HepG2 (cell line): Measurements from ENCODE around the gene ARHGEF7. TPM values are rescaled to one million over a fixed set of nuclear protein-coding genes. Genes with fewer than 3 reads are reported as not detected.

Experiments
- ATAC-seq: fragments of 200-7000 bp; cut with Tn5 transposase; 3 replicates; pipeline ENCODE4 v1.9.1; 2020; ENCODE audit warnings: mild to moderate bottlenecking, moderate library complexity
- BruUV-seq: library from RNA; stranded (reverse); fragments of 400-500 nt; replicated peaks from 2 replicates; lab custom pipeline; 2021; lab: Mats Ljungman, UMichigan
- CTCF ChIA-PET: fragments of 300-600 bp; formaldehyde crosslinking; extraction: SDS; loops from one replicate; lab custom pipeline; 2021; ENCODE audit warnings: low total read pairs, inconsistent platforms, low intra/inter-chr PET ratio; lab: Yijun Ruan, JAX
- POLR2A ChIA-PET: fragments of 350-600 bp; sonication (Branson Sonifier 250); formaldehyde crosslinking; loops from one replicate; lab custom pipeline; 2020; ENCODE audit warnings: antibody characterized with exemption, inconsistent platforms; lab: Yijun Ruan, JAX
- DNase-seq: peaks from one replicate; pipeline ENCODE4 v3.0.0-alpha.2; 2015; ENCODE audit warnings: low spot score
- FAIRE-seq: peaks from 3 replicates; lab custom pipeline; 2011; peaks lifted over from hg19 to GRCh38; lab: Jason Lieb, UNC
- H2AFZ ChIP-seq: one replicate; pipeline ENCODE4 v1.6.1; 2011; ENCODE audit warnings: low read length, inconsistent platforms
- H3K27ac ChIP-seq: fragments of 300-600 bp; 3 replicates; pipeline ENCODE4 v1.8.0; 2011; ENCODE audit warnings: mixed run types, mild to moderate bottlenecking, mixed read lengths, low read length, inconsistent platforms; ENCODE audit not compliant: insufficient read depth; ENCODE audit errors: extremely low read length
- H3K27me3 ChIP-seq, 2 experiments: fragments of 200-600 bp in 1 of 2; 2 replicates in 1 of 2; 3 replicates in 1 of 2; pipeline versions ENCODE4 v1.6.0 to v1.8.0; 2011; ENCODE audit warnings: low read length in 2 of 2, mild to moderate bottlenecking in 2 of 2, moderate library complexity in 2 of 2, inconsistent platforms in 1 of 2; ENCODE audit not compliant: insufficient read depth in 2 of 2, control insufficient read depth in 1 of 2
- H3K36me3 ChIP-seq, 2 experiments: fragments of 200-600 bp in 1 of 2; replicated peaks in 1 of 2; 2 replicates in 1 of 2; 3 replicates in 1 of 2; pipeline versions ENCODE4 v1.5.1 to v1.8.0; 2011; ENCODE audit warnings: low read length in 2 of 2, inconsistent platforms in 1 of 2; ENCODE audit not compliant: insufficient read depth in 2 of 2, control insufficient read depth in 1 of 2
- H3K4me1 ChIP-seq: 2 replicates; pipeline ENCODE4 v1.5.1; 2012; ENCODE audit warnings: low read length, inconsistent platforms; ENCODE audit not compliant: insufficient read depth
- H3K4me2 ChIP-seq: 2 replicates; pipeline ENCODE4 v1.6.0; 2011; ENCODE audit warnings: low read depth, low read length, inconsistent platforms
- H3K4me3 ChIP-seq, 3 experiments: fragments of 200-600 bp in 1 of 3; sonication (generic), shearing (Covaris generic) in 1 of 3; replicated peaks in 1 of 3; 2 replicates each; pipeline ENCODE4 v1.5.1; 2011 to 2016; ENCODE audit warnings: low read length in 3 of 3, inconsistent platforms in 2 of 3, low read depth in 2 of 3, mild to moderate bottlenecking in 2 of 3, control low read depth in 1 of 3, mixed read lengths in 1 of 3; ENCODE audit not compliant: insufficient read depth in 1 of 3
- H3K79me2 ChIP-seq: one replicate; pipeline ENCODE4 v1.6.1; 2011; ENCODE audit warnings: low read length, inconsistent platforms; ENCODE audit not compliant: insufficient read depth
- H3K9ac ChIP-seq: 2 replicates; pipeline ENCODE4 v1.6.0; 2011; ENCODE audit warnings: mild to moderate bottlenecking, low read depth, low read length, inconsistent platforms; ENCODE audit not compliant: insufficient read depth
- H3K9me3 ChIP-seq: 2 replicates; pipeline ENCODE4 v1.5.1; 2012; ENCODE audit warnings: mild to moderate bottlenecking, low read length
- H4K20me1 ChIP-seq: 2 replicates; pipeline ENCODE4 v1.6.0; 2011; ENCODE audit warnings: inconsistent platforms, mild to moderate bottlenecking, low read length, moderate library complexity; ENCODE audit not compliant: insufficient read depth
- SKIL ChIP-seq: sonication (generic); formaldehyde crosslinking; IDR thresholded peaks from 2 replicates; pipeline ENCODE4 v1.8.0; 2022; ENCODE audit warnings: missing genetic modification reagents, mild to moderate bottlenecking, moderate library complexity, borderline replicate concordance
- ZNF138 ChIP-seq: sonication (generic); formaldehyde crosslinking; IDR thresholded peaks from 2 replicates; pipeline ENCODE4 v1.5.0; 2020; ENCODE audit warnings: mild to moderate bottlenecking, low read depth, missing genetic modification reagents
- ZNF552 ChIP-seq: sonication (generic); formaldehyde crosslinking; IDR thresholded peaks from 2 replicates; pipeline ENCODE4 v1.9.0; 2022; ENCODE audit warnings: missing genetic modification reagents, mild to moderate bottlenecking, borderline replicate concordance
- ZNF773 ChIP-seq: sonication (generic); formaldehyde crosslinking; IDR thresholded peaks from 2 replicates; pipeline ENCODE4 v1.4.0; 2020; ENCODE audit warnings: missing genetic modification reagents, borderline replicate concordance
- ZSCAN20 ChIP-seq: sonication (generic); formaldehyde crosslinking; IDR thresholded peaks from 2 replicates; pipeline ENCODE4 v1.4.0; 2020; ENCODE audit warnings: missing genetic modification reagents, mild to moderate bottlenecking, borderline replicate concordance
- WGBS: methylation state at CpG from one replicate; pipeline ENCODE4 v1.1.6; 2017; ENCODE audit warnings: low lambda C conversion rate; 5-methylcytosine and 5-hydroxymethylcytosine counted together
- in situ Hi-C: cut with HindIII; loops from 2 replicates; pipeline ENCODE4 v1.10.0; 2017; ENCODE audit warnings: low pct_unique_long_range_greater_than_20kb; ENCODE audit not compliant: extremely low pct_ligation_motif_present
- intact Hi-C: fragments of 100-400 bp; cut with micrococcal nuclease; formaldehyde crosslinking; loops from one replicate; pipeline ENCODE4 v1.10.0; 2022; ENCODE audit not compliant: unreplicated experiment
- polyA plus RNA-seq, 8 experiments: library from polyadenylated mRNA; depleted of rRNA in 3 of 8; stranded (reverse) in 7 of 8; unstranded in 1 of 8; fragments of >200 nt; fragmentation: Illumina TruSeq in 4 of 8; extraction: Trizol in 4 of 8; gene quantifications; 2 replicates each; pipeline versions ENCODE4 v1.2.1 to v1.2.3, GENCODE V29; 2011 to 2016; ENCODE audit warnings: low read depth in 4 of 8, missing spikeins in 1 of 8, mixed read lengths in 1 of 8; ENCODE audit not compliant: insufficient read depth in 1 of 8
- total RNA-seq, 5 experiments: library from RNA; depleted of rRNA; stranded (reverse); fragments of >200 nt; fragmentation: Illumina TruSeq; extraction: Trizol; gene quantifications; 2 replicates each; pipeline ENCODE4 v1.2.3, GENCODE V29; 2016; ENCODE audit warnings: low read depth in 1 of 5

Gene ARHGEF7
- total and polyA plus RNA-seq, 2 of the 13 experiments (the other 11 are each of a cell fraction or from before 2014, with no cell fraction given) = 15.7 to 22.3 TPM

DNA sequence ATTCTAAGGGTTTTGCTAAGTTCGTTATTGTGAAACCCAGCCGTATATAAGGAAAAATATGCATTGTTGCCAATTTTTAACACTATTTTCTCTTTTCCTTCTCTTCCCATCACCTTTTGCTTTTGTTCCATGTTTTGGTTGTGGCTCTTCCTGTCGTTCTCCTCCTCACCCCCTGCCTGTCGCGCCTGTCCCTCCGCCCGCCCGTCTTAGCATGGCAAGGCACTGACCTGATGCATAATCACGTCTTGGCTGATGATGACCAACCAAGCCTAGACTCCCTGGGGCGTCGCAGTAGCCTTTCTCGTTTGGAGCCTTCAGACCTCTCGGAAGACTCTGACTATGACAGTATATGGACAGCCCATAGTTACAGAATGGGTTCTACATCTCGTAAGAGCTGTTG lies 176.8 kb downstream of the ARHGEF7 start:
- 98% methylated on average over 14 of the region's 14 CpGs for WGBS
- CTCF ChIA-PET = no interaction called here
- Histone ChIP-seq H3K27ac (no peak overlapping the region), H2AFZ (no peak overlapping the region), H3K27me3 (no peaks in the 10 kb centered on the region), H3K79me2 (no peaks in the 10 kb centered on the region), H3K9me3 (no peaks in the 10 kb centered on the region), H4K20me1 (no peaks in the 10 kb centered on the region), H3K4me2 (no peak overlapping the region), H3K4me1 (no peaks in the 10 kb centered on the region), H3K36me3 (peaks cover 16 to 64% of the 10 kb centered on the region in 2 experiments; a peak in 4 of 5 replicates), H3K4me3 (no peak overlapping the region), H3K9ac (no peak overlapping the region)
- no peak for ATAC-seq
- intact Hi-C loops = no loop called here
- in situ Hi-C loops = no loop called here
- POLR2A ChIA-PET = no interaction called here
- no peak for DNase-seq
- TF ChIP-seq ZNF773 (CRISPR knock-in tag) (no peak), ZNF138 (CRISPR knock-in tag) (no peak), ZSCAN20 (CRISPR knock-in tag) (no peak), ZNF552 (CRISPR knock-in tag) (no peak), SKIL (CRISPR knock-in tag) (no peak)
- BruUV-seq = no TSS peak
- FAIRE-seq = no peak
